NCI-H2107 (cell line): ENCODE data around the gene PACRG.

Experiments used
- DNase-seq: peaks from one replicate; lab custom pipeline; 2025; lab: John Stamatoyannopoulos, UW

Gene PACRG

GRCh38 chr6:163086624-163086920 lies 358.8 kb downstream of the PACRG start:
- no peak for DNase-seq

GRCh38 chr6:163087981-163088380 lies 360.2 kb downstream of the PACRG start:
- no peak for DNase-seq

- DNase-seq: no peak
These were observed 365.1 kb downstream of the PACRG start for GRCh38 chr6:163092876-163093275.

- no peak for DNase-seq
These were observed 367.1 kb downstream of the PACRG start for GRCh38 chr6:163094881-163095280.

GRCh38 chr6:163095401-163095800 lies 367.6 kb downstream of the PACRG start:
- DNase-seq: no peak

GRCh38 chr6:163098827-163099479 lies 371.2 kb downstream of the PACRG start:
- DNase-seq: no peak

GRCh38 chr6:163099621-163100171 lies 371.9 kb downstream of the PACRG start:
- no peak for DNase-seq

- no peak for DNase-seq
These were observed 372.5 kb downstream of the PACRG start for GRCh38 chr6:163100259-163100658.

GRCh38 chr6:163113358-163113962 lies 385.7 kb downstream of the PACRG start:
- no peak for DNase-seq

GRCh38 chr6:163118941-163119340 lies 391.2 kb downstream of the PACRG start:
- DNase-seq: no peak

- DNase-seq: no peak
These were observed 392.4 kb downstream of the PACRG start for GRCh38 chr6:163120223-163120622.

GRCh38 chr6:163121270-163121669 lies 393.5 kb downstream of the PACRG start:
- no peak for DNase-seq

- DNase-seq: no peak
These were observed 394.6 kb downstream of the PACRG start for GRCh38 chr6:163122365-163122764.

GRCh38 chr6:163123098-163123497 lies 395.3 kb downstream of the PACRG start:
- DNase-seq: no peak

- DNase-seq: no peak
These were observed 399.0 kb downstream of the PACRG start for GRCh38 chr6:163126741-163127140.

GRCh38 chr6:163127587-163127986 lies 399.8 kb downstream of the PACRG start:
- DNase-seq: no peak

GRCh38 chr6:163128324-163128723 lies 400.6 kb downstream of the PACRG start:
- DNase-seq: no peak

GRCh38 chr6:163132050-163132750 lies 404.4 kb downstream of the PACRG start:
- DNase-seq: no peak

GRCh38 chr6:163133017-163133416 lies 405.2 kb downstream of the PACRG start:
- DNase-seq: no peak

GRCh38 chr6:163133691-163134090 lies 405.9 kb downstream of the PACRG start:
- no peak for DNase-seq

GRCh38 chr6:163136681-163137397 lies 409.1 kb downstream of the PACRG start:
- no peak for DNase-seq

- DNase-seq: no peak
These were observed 409.7 kb downstream of the PACRG start for GRCh38 chr6:163137398-163137881.
